ENCODE results near the gene PVALEF.

DNA sequence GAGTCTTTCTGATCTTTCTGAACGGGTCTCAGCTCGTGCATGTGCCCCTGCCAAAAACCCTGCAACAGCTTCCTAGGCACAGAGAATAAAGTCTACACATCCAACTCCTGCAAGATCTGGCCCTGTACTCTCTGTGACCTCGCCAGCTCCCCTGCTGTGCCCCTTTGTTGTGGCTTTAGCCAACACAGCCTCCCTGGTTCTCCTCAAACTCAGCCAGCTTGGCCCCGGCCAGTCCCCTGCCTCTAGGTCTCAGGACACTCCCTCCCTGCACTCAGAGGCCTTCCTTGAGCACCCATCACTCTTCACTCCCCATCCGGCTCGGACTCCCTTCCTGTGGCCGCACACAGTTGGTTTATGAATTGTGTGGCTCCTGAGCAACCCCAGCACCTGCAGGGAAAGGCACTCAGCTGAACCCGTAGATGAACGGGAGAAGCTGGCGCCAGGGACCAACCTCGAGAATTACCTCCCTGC lies 56.1 kb downstream of the PVALEF start:
- TF ChIP-seq, protein P1, sequence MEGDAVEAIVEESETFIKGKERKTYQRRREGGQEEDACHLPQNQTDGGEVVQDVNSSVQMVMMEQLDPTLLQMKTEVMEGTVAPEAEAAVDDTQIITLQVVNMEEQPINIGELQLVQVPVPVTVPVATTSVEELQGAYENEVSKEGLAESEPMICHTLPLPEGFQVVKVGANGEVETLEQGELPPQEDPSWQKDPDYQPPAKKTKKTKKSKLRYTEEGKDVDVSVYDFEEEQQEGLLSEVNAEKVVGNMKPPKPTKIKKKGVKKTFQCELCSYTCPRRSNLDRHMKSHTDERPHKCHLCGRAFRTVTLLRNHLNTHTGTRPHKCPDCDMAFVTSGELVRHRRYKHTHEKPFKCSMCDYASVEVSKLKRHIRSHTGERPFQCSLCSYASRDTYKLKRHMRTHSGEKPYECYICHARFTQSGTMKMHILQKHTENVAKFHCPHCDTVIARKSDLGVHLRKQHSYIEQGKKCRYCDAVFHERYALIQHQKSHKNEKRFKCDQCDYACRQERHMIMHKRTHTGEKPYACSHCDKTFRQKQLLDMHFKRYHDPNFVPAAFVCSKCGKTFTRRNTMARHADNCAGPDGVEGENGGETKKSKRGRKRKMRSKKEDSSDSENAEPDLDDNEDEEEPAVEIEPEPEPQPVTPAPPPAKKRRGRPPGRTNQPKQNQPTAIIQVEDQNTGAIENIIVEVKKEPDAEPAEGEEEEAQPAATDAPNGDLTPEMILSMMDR (IDR thresholded peaks at IDR 0.05; ENCODE audit: extremely low read depth in 1 of 2, insufficient read depth in 1 of 2, low read depth in 1 of 2, low read length in 2 of 2): no peak
- TF ChIP-seq POLR2AphosphoS5 (IDR thresholded peaks at IDR 0.05; ENCODE audit: insufficient read depth, low read depth, low read length) (no peak), POLR2A (IDR thresholded peaks at IDR 0.05; ENCODE audit: low read depth, low read length) (no peak), FOS (IDR thresholded peaks at IDR 0.05; ENCODE audit: borderline replicate concordance, insufficient read depth, low read length) (no peak), EZH2 (IDR thresholded peaks at IDR 0.05; ENCODE audit: borderline replicate concordance, low read depth, low read length, severe bottlenecking) (no peak), MAX (IDR thresholded peaks at IDR 0.05; ENCODE audit: insufficient read depth, insufficient read length) (no peak), MYC (IDR thresholded peaks at IDR 0.05; ENCODE audit: low read depth, low read length) (no peak)
